Medulla oblongata (tissue), 1 donor: ENCODE results near the gene DHCR24.

Source experiments
- DNase-seq: peaks from one replicate; pipeline ENCODE4 v3.0.0-alpha.2; 2015; ENCODE audit errors: extremely low spot score

The DHCR24 gene

DNA sequence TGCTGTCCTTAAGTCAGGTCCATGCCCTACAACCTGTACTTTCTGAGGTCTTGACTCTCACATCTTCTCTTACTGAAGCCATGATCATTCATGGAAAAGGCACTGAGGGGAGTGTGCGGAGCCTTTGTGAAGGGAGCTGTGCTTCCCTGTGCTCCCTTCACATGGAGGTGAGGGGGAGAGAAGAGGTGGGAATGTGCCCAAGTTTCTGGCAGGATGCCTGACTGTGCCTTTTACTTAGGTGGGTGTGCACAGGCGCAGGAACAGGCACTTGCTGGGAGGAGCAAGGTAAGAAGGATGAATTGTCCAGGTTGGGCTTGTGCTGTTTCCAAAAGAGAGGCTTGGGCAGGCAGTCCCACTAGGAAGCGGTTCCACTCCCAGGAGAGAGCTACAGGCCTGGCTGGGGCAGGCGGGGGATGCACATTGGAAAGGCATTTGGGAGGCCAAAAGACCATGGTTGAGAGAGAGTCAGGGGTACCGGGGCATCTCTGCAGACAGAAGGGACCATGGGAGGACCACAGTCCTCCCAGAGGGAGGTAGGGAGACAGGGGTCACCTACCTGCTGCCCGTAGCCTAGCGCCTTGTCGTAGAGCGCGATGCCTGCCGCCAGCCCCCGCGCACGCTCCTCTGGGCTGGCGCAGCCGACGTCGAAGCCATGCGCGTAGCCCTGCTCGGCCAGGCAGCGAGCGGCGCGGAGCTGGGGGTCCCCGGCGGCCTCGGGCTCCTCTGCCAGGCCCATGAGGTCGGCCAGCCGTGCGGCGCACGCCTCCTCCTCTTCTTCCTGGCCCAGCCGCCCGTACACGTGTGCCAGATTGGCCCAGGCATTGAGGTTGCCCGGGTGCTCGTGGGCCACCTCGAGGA, 86.7 kb downstream of the DHCR24 start:
- no peak for DNase-seq
